PFSK-1 (cell line): Measurements from ENCODE around the gene HAPLN2.

ENCODE experiments used
- FOXP2 ChIP-seq: optimal IDR thresholded peaks from 2 replicates; pipeline ENCODE3; 2011; ENCODE audit warnings: borderline replicate concordance, control low read depth, inconsistent platforms; ENCODE audit not compliant: insufficient read depth; ENCODE audit errors: extremely low read length, extremely low read depth
- POLR2AphosphoS5 ChIP-seq: IDR thresholded peaks from 2 replicates; pipeline ENCODE4 v1.6.1; 2012; ENCODE audit warnings: low read depth, mild to moderate bottlenecking, control low read depth, low read length, moderate library complexity
- SIN3A ChIP-seq: IDR thresholded peaks from 2 replicates; pipeline ENCODE4 v1.6.1; 2012; ENCODE audit warnings: mild to moderate bottlenecking, low read length, moderate library complexity, borderline replicate concordance; ENCODE audit not compliant: insufficient read depth
- TAF1 ChIP-seq: IDR thresholded peaks from 2 replicates; pipeline ENCODE4 v1.6.1; 2012; ENCODE audit warnings: low read length, control low read depth, borderline replicate concordance; ENCODE audit not compliant: insufficient read depth
- TF ChIP-seq, protein P1 (sequence below), 2 experiments: IDR thresholded peaks; 2 replicates each; pipeline versions ENCODE4 v1.6.1 to v1.8.0; 2011 to 2012; ENCODE audit warnings: low read depth in 2 of 2, low read length in 2 of 2, control low read depth in 1 of 2, inconsistent platforms in 1 of 2, mild to moderate bottlenecking in 1 of 2, moderate library complexity in 1 of 2; ENCODE audit not compliant: insufficient read depth in 1 of 2

Gene HAPLN2

DNA sequence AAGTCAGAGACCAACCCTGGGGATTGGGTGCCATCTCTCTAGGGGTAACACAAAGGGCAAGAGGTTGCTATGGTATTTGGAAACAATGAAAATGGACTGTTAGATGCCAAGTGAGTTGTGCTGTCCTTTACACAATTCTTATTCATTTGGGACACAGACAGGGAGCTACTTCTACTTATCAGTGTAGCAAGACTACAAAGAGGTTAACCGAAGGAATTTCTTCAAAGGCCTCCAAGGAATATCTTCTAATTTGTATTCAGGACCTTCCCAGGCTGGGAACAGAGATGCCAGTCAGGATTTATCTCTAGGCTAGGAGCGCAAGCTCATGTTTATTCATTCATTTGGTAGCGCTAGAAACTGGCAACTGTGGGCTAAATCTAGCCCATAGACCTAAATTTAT lies 25.0 kb upstream of the HAPLN2 start:
- 0 out of 2 replicates have a peak, but pooled peaks have one; percentile 39 for TF ChIP-seq POLR2AphosphoS5
- no peak for TF ChIP-seq FOXP2

DNA sequence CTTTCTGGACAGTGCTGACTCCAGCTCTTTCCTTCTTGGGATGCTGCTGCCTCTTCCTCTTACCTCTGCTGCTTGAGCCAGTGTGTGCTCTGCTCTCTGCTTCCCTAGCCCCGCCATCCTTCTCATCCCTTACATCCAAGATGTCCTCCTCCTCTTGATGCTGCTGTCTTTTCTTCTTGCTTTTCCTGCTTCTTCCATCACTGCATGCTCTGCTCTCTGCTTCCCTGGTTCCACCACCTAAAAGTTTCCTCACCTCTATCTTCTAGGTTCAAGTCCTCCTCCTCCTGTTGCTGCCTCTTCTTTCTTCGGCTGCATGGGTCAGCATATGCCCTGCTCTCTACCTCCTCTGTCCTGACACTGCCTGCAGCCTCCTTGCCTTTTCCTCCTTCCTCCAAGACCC lies 24.2 kb upstream of the HAPLN2 start:
- TF ChIP-seq SIN3A (no peak), POLR2AphosphoS5 (no peak; the same call in 1 of the 2 replicates), TAF1 (no peak), FOXP2 (no peak)

DNA sequence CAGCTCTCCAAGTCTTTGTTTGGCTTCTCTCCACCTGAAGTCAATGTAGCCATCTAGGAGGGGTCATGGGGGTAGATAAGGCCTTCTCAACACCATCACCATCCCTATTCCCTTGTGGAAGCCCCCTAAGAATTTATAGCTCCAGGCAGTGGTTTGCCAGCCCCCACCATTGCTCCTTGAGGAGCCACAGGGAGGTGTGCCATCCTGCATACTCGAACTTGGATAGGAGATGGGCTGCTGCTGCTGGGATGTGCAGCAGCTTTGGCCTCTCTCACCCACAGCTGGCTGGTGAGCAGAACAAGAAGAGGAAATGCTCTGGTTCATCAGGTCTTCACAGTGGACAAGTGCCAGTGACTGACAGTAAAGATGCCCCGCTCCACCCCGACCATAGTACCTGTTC lies 22.8 kb upstream of the HAPLN2 start:
- TF ChIP-seq, protein P1, sequence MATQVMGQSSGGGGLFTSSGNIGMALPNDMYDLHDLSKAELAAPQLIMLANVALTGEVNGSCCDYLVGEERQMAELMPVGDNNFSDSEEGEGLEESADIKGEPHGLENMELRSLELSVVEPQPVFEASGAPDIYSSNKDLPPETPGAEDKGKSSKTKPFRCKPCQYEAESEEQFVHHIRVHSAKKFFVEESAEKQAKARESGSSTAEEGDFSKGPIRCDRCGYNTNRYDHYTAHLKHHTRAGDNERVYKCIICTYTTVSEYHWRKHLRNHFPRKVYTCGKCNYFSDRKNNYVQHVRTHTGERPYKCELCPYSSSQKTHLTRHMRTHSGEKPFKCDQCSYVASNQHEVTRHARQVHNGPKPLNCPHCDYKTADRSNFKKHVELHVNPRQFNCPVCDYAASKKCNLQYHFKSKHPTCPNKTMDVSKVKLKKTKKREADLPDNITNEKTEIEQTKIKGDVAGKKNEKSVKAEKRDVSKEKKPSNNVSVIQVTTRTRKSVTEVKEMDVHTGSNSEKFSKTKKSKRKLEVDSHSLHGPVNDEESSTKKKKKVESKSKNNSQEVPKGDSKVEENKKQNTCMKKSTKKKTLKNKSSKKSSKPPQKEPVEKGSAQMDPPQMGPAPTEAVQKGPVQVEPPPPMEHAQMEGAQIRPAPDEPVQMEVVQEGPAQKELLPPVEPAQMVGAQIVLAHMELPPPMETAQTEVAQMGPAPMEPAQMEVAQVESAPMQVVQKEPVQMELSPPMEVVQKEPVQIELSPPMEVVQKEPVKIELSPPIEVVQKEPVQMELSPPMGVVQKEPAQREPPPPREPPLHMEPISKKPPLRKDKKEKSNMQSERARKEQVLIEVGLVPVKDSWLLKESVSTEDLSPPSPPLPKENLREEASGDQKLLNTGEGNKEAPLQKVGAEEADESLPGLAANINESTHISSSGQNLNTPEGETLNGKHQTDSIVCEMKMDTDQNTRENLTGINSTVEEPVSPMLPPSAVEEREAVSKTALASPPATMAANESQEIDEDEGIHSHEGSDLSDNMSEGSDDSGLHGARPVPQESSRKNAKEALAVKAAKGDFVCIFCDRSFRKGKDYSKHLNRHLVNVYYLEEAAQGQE (IDR thresholded peaks at IDR 0.05; ENCODE audit: insufficient read depth in 1 of 2, low read depth in 2 of 2, low read length in 2 of 2) = no peak
- TF ChIP-seq SIN3A (no peak), TAF1 (no peak), FOXP2 (no peak), POLR2AphosphoS5 (no peak; the same call in 1 of the 2 replicates)

DNA sequence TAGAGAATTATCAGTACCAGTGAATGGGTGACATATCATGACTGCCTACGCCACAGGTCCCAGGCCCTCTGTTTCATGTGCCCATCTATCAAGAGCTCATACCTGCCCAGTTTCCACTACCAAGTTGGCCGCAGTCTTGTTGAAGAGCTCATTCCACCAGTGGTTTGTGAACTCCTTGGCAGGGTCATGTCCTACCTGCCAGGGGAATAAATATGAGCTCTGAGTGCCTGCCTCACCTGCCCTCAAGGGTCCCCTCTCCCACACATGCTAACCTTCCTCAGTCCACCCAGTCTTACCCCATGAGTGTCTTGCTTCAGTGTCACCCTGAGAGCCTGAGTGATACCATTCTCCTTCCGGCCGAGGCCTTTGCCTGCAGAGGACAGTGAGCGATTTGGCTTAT lies 21.1 kb upstream of the HAPLN2 start:
- no peak for TF ChIP-seq TAF1
- no peak for TF ChIP-seq POLR2AphosphoS5
- no peak for TF ChIP-seq FOXP2
- TF ChIP-seq, protein P1 (IDR thresholded peaks at IDR 0.05; ENCODE audit: insufficient read depth in 1 of 2, low read depth in 2 of 2, low read length in 2 of 2) = no peak
- TF ChIP-seq SIN3A = no peak

DNA sequence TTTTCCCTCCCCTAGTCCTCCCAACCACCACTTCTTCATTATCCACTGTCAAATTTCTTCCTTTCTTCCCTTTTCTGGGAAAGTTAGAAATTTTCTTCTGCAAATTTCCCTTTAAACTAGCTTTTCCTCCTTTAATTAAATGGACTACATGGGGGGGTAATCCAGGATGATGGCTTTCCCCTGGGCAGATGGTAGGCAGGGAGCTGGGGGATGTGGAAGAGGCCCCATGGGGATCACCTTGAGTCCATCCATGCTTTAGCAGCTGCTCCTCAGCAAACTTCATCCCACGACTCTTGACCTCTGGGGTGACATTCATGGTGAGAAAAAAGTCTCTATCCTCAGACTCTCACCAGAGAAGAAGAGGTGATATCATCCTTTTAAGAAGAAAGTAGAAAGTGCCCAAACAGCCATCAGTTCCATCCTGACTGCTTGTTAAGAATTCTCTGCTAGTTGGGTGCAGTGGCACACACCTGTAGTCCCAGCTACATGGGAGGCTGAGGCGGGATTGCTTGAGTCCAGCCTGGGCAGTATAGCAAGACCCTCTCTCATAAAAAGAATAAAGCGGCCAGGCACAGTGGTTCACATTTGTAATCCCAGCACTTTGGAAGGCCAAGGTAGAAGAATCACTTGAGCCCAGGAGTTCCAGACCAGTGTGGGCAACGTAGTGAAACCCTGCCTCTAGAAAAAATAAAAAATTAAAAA lies 20.3 kb upstream of the HAPLN2 start:
- TF ChIP-seq, protein P1 (IDR thresholded peaks at IDR 0.05; ENCODE audit: insufficient read depth in 1 of 2, low read depth in 2 of 2, low read length in 2 of 2) = no peak
- TF ChIP-seq POLR2AphosphoS5 = no peak

DNA sequence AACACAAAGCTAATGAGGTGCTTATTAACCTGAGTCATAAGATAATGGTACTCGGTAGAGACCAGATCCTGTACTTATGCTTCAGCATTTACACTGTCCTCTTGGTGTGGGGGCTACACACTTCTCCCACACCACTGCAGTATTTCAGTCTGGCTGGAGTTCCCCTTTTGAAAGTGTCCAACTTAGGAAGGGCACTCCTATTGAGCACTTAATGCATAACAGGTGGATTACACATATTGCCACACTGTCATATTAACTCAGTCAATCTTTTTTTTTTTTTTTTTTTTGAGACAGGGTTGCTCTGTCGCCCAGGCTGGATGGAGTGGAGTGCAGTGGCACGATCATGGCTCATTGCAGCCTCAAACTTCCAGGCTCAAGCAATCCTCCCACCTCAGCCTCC lies 19.4 kb upstream of the HAPLN2 start:
- TF ChIP-seq TAF1 = no peak
- no peak for TF ChIP-seq POLR2AphosphoS5
- TF ChIP-seq SIN3A = no peak
- TF ChIP-seq, protein P1 (IDR thresholded peaks at IDR 0.05; ENCODE audit: insufficient read depth in 1 of 2, low read depth in 2 of 2, low read length in 2 of 2) = no peak
- TF ChIP-seq FOXP2 = no peak
